ENCODE data around the gene HAPLN2. TPM values are rescaled to one million over a fixed set of nuclear protein-coding genes. Genes with fewer than 3 reads are reported as not detected.

Gene HAPLN2
- total and polyA plus RNA-seq, 2 donors (not counting 1 experiment from before 2014, with no cell fraction given): 0.13 TPM; not detected in 1

DNA sequence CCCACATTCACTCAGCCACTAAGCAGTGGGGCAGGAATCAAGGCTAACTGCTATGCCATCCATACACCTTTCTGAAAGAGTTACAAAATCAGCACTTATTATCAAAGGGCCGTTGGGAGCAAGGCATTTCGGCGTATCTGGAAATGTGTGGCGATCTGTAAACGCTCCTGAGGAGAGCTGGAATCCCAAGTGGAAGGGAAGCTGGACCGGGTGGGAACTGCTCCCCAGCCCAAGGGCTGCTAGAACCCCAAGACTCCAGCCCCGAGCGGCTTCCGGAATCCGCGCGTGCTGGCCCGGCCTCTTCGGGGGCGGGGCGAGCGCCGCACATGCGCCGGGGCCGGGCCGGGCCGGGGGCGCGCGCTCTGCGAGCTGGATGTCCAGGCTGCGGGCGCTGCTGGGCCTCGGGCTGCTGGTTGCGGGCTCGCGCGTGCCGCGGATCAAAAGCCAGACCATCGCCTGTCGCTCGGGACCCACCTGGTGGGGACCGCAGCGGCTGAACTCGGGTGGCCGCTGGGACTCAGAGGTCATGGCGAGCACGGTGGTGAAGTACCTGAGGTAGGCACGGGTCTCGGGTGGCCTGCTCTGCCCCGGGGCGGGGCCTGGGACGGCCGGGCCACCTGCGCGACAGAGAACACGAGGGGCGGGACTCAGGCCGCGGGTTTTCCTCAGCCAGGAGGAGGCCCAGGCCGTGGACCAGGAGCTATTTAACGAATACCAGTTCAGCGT lies 27.6 kb upstream of the HAPLN2 start, which contains the start of gene NAXE:
NAXE (plus strand) TSS at position 345 of the 726 bp plus-strand sequence; CDS start at position 374, 29 bp downstream.
- intact Hi-C loops (cut with micrococcal nuclease): loop anchor here (1.0 kb wide), 2 partner anchors 9 to 10 kb away; partner anchors contain the start of gene GPATCH4
- ChIA-PET CTCF (interaction anchor here (0.8 to 10.9 kb wide), 14 partner anchors 8 to 206 kb away, joined by 3 to 80 read pairs (median 6); partner anchors contain the start of genes GPATCH4, HAPLN2 and MEF2D), POLR2A (interaction anchor here (0.6 to 2.1 kb wide), 10 partner anchors 9 to 134 kb away, joined by 3 to 12 read pairs (median 6); partner anchors contain the start of genes GPATCH4 and MEF2D)
- peaks cover 0 to 27% of the 10 kb centered on the region in 2 experiments for H3K36me3 ChIP-seq (replicated peaks in 1 of 2; ENCODE audit: control extremely low read depth in 1 of 2, control insufficient read depth in 1 of 2, extremely low read depth in 1 of 2, insufficient read depth in 2 of 2, low read length in 1 of 2)
- peaks cover 8% of the 10 kb centered on the region for H4K20me1 ChIP-seq (ENCODE audit: control insufficient read depth, insufficient read depth, low read length, poor library complexity, severe bottlenecking)
- peak within 1 kb of the TSS; percentile 96 for H3K27ac Mint-ChIP-seq
- peaks cover 25% of the 10 kb centered on the region for H3K4me1 Mint-ChIP-seq
- 1% methylated on average over 57 of the region's 60 CpGs for WGBS (ENCODE audit: insufficient coverage)
- peak within 1 kb of the TSS; percentile 54 to 77 (median 69) for H3K4me3 ChIP-seq (ENCODE audit: control extremely low read depth in 1 of 5, extremely low read depth in 1 of 5, insufficient read depth in 1 of 5, low read depth in 2 of 5, low read length in 4 of 5)
- no peaks in the 10 kb centered on the region for H3K27me3 Mint-ChIP-seq
- peak within 1 kb of the TSS; percentile 98 for H3K4me2 ChIP-seq (replicated peaks; ENCODE audit: low read depth, low read length, poor library complexity, severe bottlenecking)
- no peaks in the 10 kb centered on the region for H3K27me3 ChIP-seq (replicated peaks in 1 of 4; ENCODE audit: control extremely low read depth in 1 of 4, control insufficient read depth in 3 of 4, insufficient read depth in 4 of 4, low read length in 3 of 4)
- H3K79me2 ChIP-seq (ENCODE audit: control insufficient read depth, insufficient read depth, low read length): peaks cover 10% of the 10 kb centered on the region
- H3K9ac ChIP-seq (ENCODE audit: low read length): peak within 1 kb of the TSS; percentile 81
- TF ChIP-seq, protein P1, sequence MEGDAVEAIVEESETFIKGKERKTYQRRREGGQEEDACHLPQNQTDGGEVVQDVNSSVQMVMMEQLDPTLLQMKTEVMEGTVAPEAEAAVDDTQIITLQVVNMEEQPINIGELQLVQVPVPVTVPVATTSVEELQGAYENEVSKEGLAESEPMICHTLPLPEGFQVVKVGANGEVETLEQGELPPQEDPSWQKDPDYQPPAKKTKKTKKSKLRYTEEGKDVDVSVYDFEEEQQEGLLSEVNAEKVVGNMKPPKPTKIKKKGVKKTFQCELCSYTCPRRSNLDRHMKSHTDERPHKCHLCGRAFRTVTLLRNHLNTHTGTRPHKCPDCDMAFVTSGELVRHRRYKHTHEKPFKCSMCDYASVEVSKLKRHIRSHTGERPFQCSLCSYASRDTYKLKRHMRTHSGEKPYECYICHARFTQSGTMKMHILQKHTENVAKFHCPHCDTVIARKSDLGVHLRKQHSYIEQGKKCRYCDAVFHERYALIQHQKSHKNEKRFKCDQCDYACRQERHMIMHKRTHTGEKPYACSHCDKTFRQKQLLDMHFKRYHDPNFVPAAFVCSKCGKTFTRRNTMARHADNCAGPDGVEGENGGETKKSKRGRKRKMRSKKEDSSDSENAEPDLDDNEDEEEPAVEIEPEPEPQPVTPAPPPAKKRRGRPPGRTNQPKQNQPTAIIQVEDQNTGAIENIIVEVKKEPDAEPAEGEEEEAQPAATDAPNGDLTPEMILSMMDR (IDR thresholded peaks at IDR 0.05): no peak
- no peak for TF ChIP-seq EZH2 (IDR thresholded peaks at IDR 0.05; ENCODE audit: borderline replicate concordance, insufficient read depth, low read depth, low read length, poor library complexity, severe bottlenecking)
- no peaks in the 10 kb centered on the region for H3K9me3 ChIP-seq (ENCODE audit: control extremely low read depth in 1 of 3, control insufficient read depth in 2 of 3, insufficient read depth in 1 of 3, low read length in 2 of 3)
- peak within 1 kb of the TSS; percentile 94 for H2AFZ ChIP-seq (ENCODE audit: insufficient read depth, low read depth, low read length, poor library complexity, severe bottlenecking)
- peaks cover 18 to 22% of the 10 kb centered on the region in 2 donors for H3K4me1 ChIP-seq (ENCODE audit: control insufficient read depth in 2 of 2, insufficient read depth in 2 of 2, low read length in 2 of 2)
- peak within 1 kb of the TSS; percentile 80 to 88 for H3K27ac ChIP-seq (ENCODE audit: low read length in 2 of 2)
- DNase-seq (peak; percentile 86), ATAC-seq (ENCODE audit: low read depth) (peak; percentile 96)
- peak within 1 kb of the TSS; percentile 93 for H3K4me3 Mint-ChIP-seq
- H3K9me3 Mint-ChIP-seq (ENCODE audit: insufficient read depth): no peaks in the 10 kb centered on the region

Data from B cell (primary cell).